H9 (cell line): ENCODE results near the gene MGST2. TPM values are rescaled to one million over a fixed set of nuclear protein-coding genes. Genes with fewer than 3 reads are reported as not detected.
A peak's percentile ranks its signal among the peaks of the same experiment; 100 is the strongest.

Source experiments
- DNase-seq: peaks from one replicate; pipeline ENCODE4 v3.0.0-alpha.2; 2017
- H2AFZ ChIP-seq: one replicate; pipeline ENCODE4 v1.6.1; 2013; ENCODE audit warnings: mild to moderate bottlenecking, low read length, control low read depth, moderate library complexity
- H2AK5ac ChIP-seq: 2 replicates; pipeline ENCODE4 v1.6.1; 2013; ENCODE audit warnings: low read length, control low read depth, mixed read lengths; ENCODE audit not compliant: insufficient read length
- H2BK120ac ChIP-seq: one replicate; pipeline ENCODE4 v1.6.1; 2013; ENCODE audit warnings: low read depth, mild to moderate bottlenecking, low read length, control low read depth, inconsistent platforms; ENCODE audit not compliant: poor library complexity, severe bottlenecking
- H2BK12ac ChIP-seq: 2 replicates; pipeline ENCODE4 v1.6.1; 2013; ENCODE audit warnings: low read length, control low read depth, mixed read lengths, low read depth; ENCODE audit not compliant: insufficient read length
- H2BK15ac ChIP-seq: 2 replicates; pipeline ENCODE4 v1.6.1; 2013; ENCODE audit warnings: low read depth, low read length, control low read depth
- H2BK20ac ChIP-seq: one replicate; pipeline ENCODE4 v1.6.1; 2013; ENCODE audit warnings: low read depth, mild to moderate bottlenecking, low read length, control low read depth, inconsistent platforms; ENCODE audit not compliant: poor library complexity, severe bottlenecking
- H2BK5ac ChIP-seq: 2 replicates; pipeline ENCODE4 v1.6.1; 2013; ENCODE audit warnings: low read length, control low read depth, mixed read lengths; ENCODE audit not compliant: insufficient read length
- H3K14ac ChIP-seq: 2 replicates; pipeline ENCODE4 v1.6.1; 2013; ENCODE audit warnings: low read length, control low read depth; ENCODE audit not compliant: insufficient read depth
- H3K18ac ChIP-seq: 2 replicates; pipeline ENCODE4 v1.6.1; 2013; ENCODE audit warnings: low read depth, mild to moderate bottlenecking, mixed read lengths, low read length, control low read depth; ENCODE audit not compliant: insufficient read length
- H3K23ac ChIP-seq: 2 replicates; pipeline ENCODE4 v1.6.1; 2013; ENCODE audit warnings: low read length, control low read depth, mixed read lengths, low read depth; ENCODE audit not compliant: insufficient read length
- H3K23me2 ChIP-seq: 2 replicates; pipeline ENCODE4 v1.6.1; 2013; ENCODE audit warnings: low read depth, mild to moderate bottlenecking, mixed read lengths, low read length, control low read depth; ENCODE audit not compliant: insufficient read length, poor library complexity, severe bottlenecking
- H3K27ac ChIP-seq: 2 replicates; pipeline ENCODE4 v1.5.1; 2013; ENCODE audit warnings: low read length, control low read depth, mixed read lengths, low read depth; ENCODE audit not compliant: insufficient read length
- H3K27me3 ChIP-seq: 2 replicates; pipeline ENCODE4 v1.6.1; 2013; ENCODE audit warnings: low read length, control low read depth, inconsistent platforms; ENCODE audit not compliant: insufficient read depth
- H3K4ac ChIP-seq: 2 replicates; pipeline ENCODE4 v1.6.1; 2013; ENCODE audit warnings: low read depth, mild to moderate bottlenecking, control low read depth, inconsistent platforms, low read length, moderate library complexity
- H3K4me1 ChIP-seq: 2 replicates; pipeline ENCODE4 v1.6.1; 2013; ENCODE audit warnings: low read length, control low read depth, inconsistent platforms; ENCODE audit not compliant: insufficient read depth
- H3K4me2 ChIP-seq: 2 replicates; pipeline ENCODE4 v1.6.1; 2013; ENCODE audit warnings: low read length, control low read depth, mixed read lengths; ENCODE audit not compliant: insufficient read length, insufficient read depth
- H3K56ac ChIP-seq: 2 replicates; pipeline ENCODE4 v1.6.1; 2013; ENCODE audit warnings: low read depth, mild to moderate bottlenecking, mixed read lengths, low read length, control low read depth; ENCODE audit not compliant: insufficient read length
- H3K79me1 ChIP-seq: 2 replicates; pipeline ENCODE4 v1.6.1; 2013; ENCODE audit warnings: low read depth, mild to moderate bottlenecking, moderate library complexity, low read length, control low read depth, inconsistent platforms; ENCODE audit not compliant: insufficient read depth, poor library complexity, severe bottlenecking
- H3K79me2 ChIP-seq: 2 replicates; pipeline ENCODE4 v1.6.1; 2013; ENCODE audit warnings: low read length, control low read depth, inconsistent platforms; ENCODE audit not compliant: insufficient read depth
- H3K9ac ChIP-seq: 2 replicates; pipeline ENCODE4 v1.6.1; 2013; ENCODE audit warnings: low read length, control low read depth, mixed read lengths; ENCODE audit not compliant: insufficient read length; ENCODE audit errors: extremely low read depth
- H3K9me3 ChIP-seq: one replicate; pipeline ENCODE4 v1.6.1; 2013; ENCODE audit warnings: low read depth, low read length, inconsistent platforms; ENCODE audit not compliant: control insufficient read depth
- H3T11ph ChIP-seq: one replicate; pipeline ENCODE4 v1.6.1; 2013; ENCODE audit warnings: mild to moderate bottlenecking, low read length, control low read depth, inconsistent platforms
- H4K20me1 ChIP-seq: one replicate; pipeline ENCODE4 v1.6.1; 2013; ENCODE audit not compliant: control insufficient read depth, insufficient read length, insufficient read depth
- H4K5ac ChIP-seq: 2 replicates; pipeline ENCODE4 v1.6.1; 2013; ENCODE audit warnings: low read depth, mild to moderate bottlenecking, mixed read lengths, low read length, control low read depth; ENCODE audit not compliant: insufficient read length
- H4K8ac ChIP-seq: replicated peaks from 2 replicates; pipeline ENCODE4 v1.6.1; 2013; ENCODE audit warnings: low read length, control low read depth, mixed read lengths, low read depth; ENCODE audit not compliant: insufficient read length
- H4K91ac ChIP-seq: 2 replicates; pipeline ENCODE4 v1.6.1; 2013; ENCODE audit warnings: low read depth, mild to moderate bottlenecking, moderate library complexity, mixed read lengths, low read length, control low read depth; ENCODE audit not compliant: insufficient read length
- H3K27ac Mint-ChIP-seq, 3 experiments: 2 replicates in 2 of 3; 3 replicates in 1 of 3; pipeline ENCODE4 v1.8.0; 2020 to 2021; ENCODE audit warnings: mixed read lengths in 3 of 3, mild to moderate bottlenecking in 1 of 3, moderate library complexity in 1 of 3
- H3K27me3 Mint-ChIP-seq: 2 replicates; pipeline ENCODE4 v1.8.0; 2021; ENCODE audit warnings: low read depth, mild to moderate bottlenecking, moderate library complexity, mixed read lengths
- H3K36me3 Mint-ChIP-seq, 3 experiments: 2 replicates in 2 of 3; 3 replicates in 1 of 3; pipeline ENCODE4 v1.8.0; 2020 to 2021; ENCODE audit warnings: low read depth in 3 of 3, mixed read lengths in 3 of 3; ENCODE audit not compliant: insufficient read depth in 1 of 3
- H3K4me1 Mint-ChIP-seq, 2 experiments: 2 replicates each; pipeline ENCODE4 v1.8.0; 2020; ENCODE audit warnings: mixed read lengths in 2 of 2
- H3K4me3 Mint-ChIP-seq, 2 experiments: 2 replicates in 1 of 2; 3 replicates in 1 of 2; pipeline ENCODE4 v1.8.0; 2020 to 2021; ENCODE audit warnings: mild to moderate bottlenecking in 2 of 2, mixed read lengths in 2 of 2, moderate library complexity in 1 of 2
- H3K9me3 Mint-ChIP-seq, 2 experiments: 2 replicates in 1 of 2; 3 replicates in 1 of 2; pipeline ENCODE4 v1.8.0; 2020; ENCODE audit warnings: mild to moderate bottlenecking in 2 of 2, mixed read lengths in 2 of 2, moderate library complexity in 1 of 2
- WGBS: extraction: QIAGEN DNeasy Blood & Tissue Kit; methylation state at CpG from one replicate; pipeline ENCODE4 v1.1.7; 2013; ENCODE audit warnings: missing lambda C conversion rate, low lambda C conversion rate, mixed read lengths; ENCODE audit not compliant: insufficient read length; ENCODE audit errors: extremely low coverage; 5-methylcytosine and 5-hydroxymethylcytosine counted together
- long read RNA-seq: library from polyadenylated mRNA; unstranded; transcript quantifications from one replicate; pipeline ENCODE4 v2.0.0, GENCODE V29; 2020
- total RNA-seq: library from RNA; stranded (reverse); gene quantifications from 2 replicates; pipeline ENCODE4 v1.2.1, GENCODE V29; 2021
- TF ChIP-seq, protein P1 (sequence below): fragments of 200-600 bp; sonication (generic); conservative IDR thresholded peaks from 3 replicates; pipeline ENCODE4 v1.8.0; 2021; ENCODE audit warnings: antibody characterized with exemption, mild to moderate bottlenecking

MGST2 gene
- 6.4 and 6.5 TPM in 2 replicates for total RNA-seq
- long read RNA-seq, partial matches to known transcripts: 0 of 1 reads
- long read RNA-seq, other reads (novel, unspliced or antisense): 0 of 1 reads

DNA sequence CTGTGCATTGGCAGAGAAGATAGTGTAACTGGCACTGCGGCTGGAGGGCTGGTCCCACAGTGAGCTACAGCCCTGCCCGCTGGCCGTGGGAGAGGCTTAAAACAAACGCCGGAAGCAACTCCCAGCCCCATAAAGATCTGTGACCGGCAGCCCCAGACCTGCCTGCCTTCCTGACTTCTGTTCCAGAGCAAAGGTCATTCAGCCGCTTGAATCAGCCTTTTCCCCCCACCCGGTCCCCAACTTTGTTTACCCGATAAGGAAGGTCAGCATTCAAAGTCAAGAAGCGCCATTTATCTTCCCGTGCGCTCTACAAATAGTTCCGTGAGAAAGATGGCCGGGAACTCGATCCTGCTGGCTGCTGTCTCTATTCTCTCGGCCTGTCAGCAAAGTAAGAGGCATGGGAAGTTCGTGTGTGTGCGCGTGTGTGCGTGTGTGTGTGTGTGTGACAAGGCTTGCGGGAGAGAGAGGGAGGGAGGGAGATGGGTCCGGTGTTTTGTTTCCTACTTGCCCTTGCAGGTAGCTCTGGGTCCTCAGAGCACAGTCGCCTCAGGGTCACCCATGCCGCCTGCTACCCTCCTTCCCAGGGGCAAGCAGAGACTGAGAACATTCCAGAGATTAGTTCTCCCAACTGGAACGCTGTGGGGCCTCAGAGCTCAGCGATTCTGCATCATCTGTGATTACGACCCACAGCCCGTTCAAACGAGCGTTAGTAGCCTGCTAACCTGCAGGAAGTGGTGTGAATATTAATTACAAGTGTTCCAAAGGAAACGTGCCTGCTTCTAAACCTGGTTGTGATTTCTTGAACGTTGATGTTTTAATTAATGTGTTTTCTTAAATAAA is at the start of gene MGST2:
Gene MGST2, plus strand, starts transcription at position 130 of the 840 bp plus-strand sequence. Its CDS starts 201 bp downstream, at position 331.
- peaks cover 8% of the 10 kb centered on the region for H3K23me2 ChIP-seq
- H4K91ac ChIP-seq: no peak within 1 kb of the TSS
- peak within 1 kb of the TSS; percentile 90 for H3K18ac ChIP-seq
- H3K4me1 ChIP-seq: peaks cover 3% of the 10 kb centered on the region; the same call in 1 of the 2 replicates
- Mint-ChIP-seq H3K36me3 (peaks cover 0 to 6% (median 4%) of the 10 kb centered on the region in 3 experiments; a peak in 4 of 7 replicates), H3K4me1 (peaks cover 42 to 52% of the 10 kb centered on the region in 2 experiments), H3K27me3 (peaks cover 3% of the 10 kb centered on the region), H3K27ac (peak within 1 kb of the TSS; percentile 71 to 88 (median 82)), H3K9me3 (peaks cover 5% of the 10 kb centered on the region in 2 experiments; a peak in 3 of 5 replicates), H3K4me3 (peak within 1 kb of the TSS; percentile 69 to 81)
- H4K8ac ChIP-seq: no peak within 1 kb of the TSS
- no peak within 1 kb of the TSS for H3K4ac ChIP-seq
- TF ChIP-seq, protein P1, sequence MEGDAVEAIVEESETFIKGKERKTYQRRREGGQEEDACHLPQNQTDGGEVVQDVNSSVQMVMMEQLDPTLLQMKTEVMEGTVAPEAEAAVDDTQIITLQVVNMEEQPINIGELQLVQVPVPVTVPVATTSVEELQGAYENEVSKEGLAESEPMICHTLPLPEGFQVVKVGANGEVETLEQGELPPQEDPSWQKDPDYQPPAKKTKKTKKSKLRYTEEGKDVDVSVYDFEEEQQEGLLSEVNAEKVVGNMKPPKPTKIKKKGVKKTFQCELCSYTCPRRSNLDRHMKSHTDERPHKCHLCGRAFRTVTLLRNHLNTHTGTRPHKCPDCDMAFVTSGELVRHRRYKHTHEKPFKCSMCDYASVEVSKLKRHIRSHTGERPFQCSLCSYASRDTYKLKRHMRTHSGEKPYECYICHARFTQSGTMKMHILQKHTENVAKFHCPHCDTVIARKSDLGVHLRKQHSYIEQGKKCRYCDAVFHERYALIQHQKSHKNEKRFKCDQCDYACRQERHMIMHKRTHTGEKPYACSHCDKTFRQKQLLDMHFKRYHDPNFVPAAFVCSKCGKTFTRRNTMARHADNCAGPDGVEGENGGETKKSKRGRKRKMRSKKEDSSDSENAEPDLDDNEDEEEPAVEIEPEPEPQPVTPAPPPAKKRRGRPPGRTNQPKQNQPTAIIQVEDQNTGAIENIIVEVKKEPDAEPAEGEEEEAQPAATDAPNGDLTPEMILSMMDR: no peak
- H3K9ac ChIP-seq: peak within 1 kb of the TSS; percentile 3
- H2BK120ac ChIP-seq: no peak within 1 kb of the TSS
- no peak within 1 kb of the TSS for H3K23ac ChIP-seq
- no peaks in the 10 kb centered on the region for H3K27me3 ChIP-seq
- peak within 1 kb of the TSS; percentile 17 for H2AFZ ChIP-seq
- H3K27ac ChIP-seq: no peak within 1 kb of the TSS
- H4K5ac ChIP-seq: peak within 1 kb of the TSS; percentile 9
- H3K79me2 ChIP-seq: no peaks in the 10 kb centered on the region
- WGBS: no CpG with 5 or more reads among the region's 32 CpGs
- H3K79me1 ChIP-seq: no peaks in the 10 kb centered on the region
- no peaks in the 10 kb centered on the region for H4K20me1 ChIP-seq
- no peak within 1 kb of the TSS for H2BK5ac ChIP-seq
- H2BK15ac ChIP-seq: no peak within 1 kb of the TSS
- H2BK20ac ChIP-seq: no peak within 1 kb of the TSS
- no peak within 1 kb of the TSS for H2BK12ac ChIP-seq
- peak; percentile 68 for DNase-seq
- H3K9me3 ChIP-seq: no peaks in the 10 kb centered on the region
- no peak within 1 kb of the TSS for H3T11ph ChIP-seq
- peak within 1 kb of the TSS; percentile 84; the same call in 1 of the 2 replicates for H3K14ac ChIP-seq
- H3K4me2 ChIP-seq: peak within 1 kb of the TSS; percentile 64
- no peak within 1 kb of the TSS for H2AK5ac ChIP-seq
- H3K56ac ChIP-seq: no peak within 1 kb of the TSS
